ENCODE measurements around the gene IGF1R.

The IGF1R gene

DNA sequence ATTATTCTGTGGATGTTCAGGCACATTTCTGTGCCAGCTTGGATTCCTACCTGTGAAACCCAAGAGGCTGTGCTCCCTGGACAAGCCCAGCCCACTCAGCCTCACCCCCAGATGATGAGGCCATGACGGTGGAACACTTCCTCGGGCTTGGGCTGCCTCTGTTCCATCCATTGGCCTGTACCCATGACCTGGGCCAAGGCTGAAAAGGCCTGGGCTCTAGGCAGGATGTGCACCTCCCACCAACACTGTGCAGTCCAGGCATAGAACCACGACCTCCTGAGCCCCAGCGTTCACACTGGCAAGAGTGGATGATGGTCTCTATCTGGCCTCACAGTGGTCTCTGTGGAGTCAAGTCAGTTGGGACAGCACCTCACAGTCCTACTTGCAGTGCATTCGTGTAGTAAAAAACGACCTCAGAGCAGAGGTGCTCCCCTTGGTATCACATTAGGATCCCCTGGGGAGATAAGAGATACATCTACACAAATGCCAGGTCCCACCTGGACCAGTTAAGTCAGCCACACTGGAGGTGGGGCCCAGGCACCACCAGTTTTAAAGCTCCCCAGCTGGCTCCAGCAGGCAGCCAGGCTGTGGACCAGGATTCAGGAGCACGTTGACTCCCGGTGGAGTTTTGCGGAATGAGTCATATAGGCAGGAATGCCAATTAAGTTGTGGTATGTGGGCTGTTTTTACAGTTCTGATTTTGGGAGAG is 39.0 kb upstream of the IGF1R start:
- H3K9ac ChIP-seq (ENCODE audit: low read length): no peak overlapping the region
- H3K27ac ChIP-seq (ENCODE audit: low read length): no peak overlapping the region
- no peak overlapping the region for H3K4me2 ChIP-seq (ENCODE audit: low read length)
- no peaks in the 10 kb centered on the region for H3K4me1 ChIP-seq (ENCODE audit: low read length)
- no peaks in the 10 kb centered on the region for H4K20me1 ChIP-seq (ENCODE audit: insufficient read depth, low read length)
- no peak overlapping the region for H3K4me3 ChIP-seq (ENCODE audit: low read length)
- no peaks in the 10 kb centered on the region for H3K36me3 ChIP-seq (replicated peaks; ENCODE audit: low read depth, low read length)
- no peak overlapping the region for H2AFZ ChIP-seq (ENCODE audit: low read depth, low read length)
- peaks cover 23% of the 10 kb centered on the region; the same call in 1 of the 2 replicates for H3K27me3 ChIP-seq (ENCODE audit: low read depth, low read length)
- no peak for TF ChIP-seq CTCF (IDR thresholded peaks at IDR 0.05; ENCODE audit: low read depth, low read length)
- no peak for TF ChIP-seq EZH2phosphoT487 (IDR thresholded peaks at IDR 0.05; ENCODE audit: low read depth)
- no peaks in the 10 kb centered on the region for H3K9me3 ChIP-seq (ENCODE audit: insufficient read depth, low read length)
- H3K79me2 ChIP-seq (ENCODE audit: low read length): no peaks in the 10 kb centered on the region

DNA sequence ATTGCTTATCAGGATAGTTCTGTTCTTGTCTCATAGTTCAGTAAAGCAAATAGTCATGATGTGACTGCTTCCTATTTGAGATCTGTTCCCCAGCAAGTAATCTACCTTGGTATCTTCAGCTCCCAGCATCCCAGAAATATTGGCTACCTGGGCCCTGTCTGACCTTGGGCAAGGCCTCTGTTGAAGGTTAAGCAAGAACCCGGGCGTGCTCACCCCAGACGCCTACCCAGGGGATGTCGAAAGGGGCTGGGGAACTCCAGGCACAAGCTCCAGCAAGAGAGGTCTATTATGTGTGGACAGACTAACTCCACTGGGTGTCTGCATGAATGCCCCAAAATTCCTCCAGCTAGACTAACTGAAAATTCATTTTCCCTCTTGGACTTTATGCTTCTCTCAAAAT is 37.3 kb upstream of the IGF1R start:
- Histone ChIP-seq H3K9ac (ENCODE audit: low read length) (no peak overlapping the region), H3K36me3 (replicated peaks; ENCODE audit: low read depth, low read length) (no peaks in the 10 kb centered on the region), H2AFZ (ENCODE audit: low read depth, low read length) (no peak overlapping the region), H3K79me2 (ENCODE audit: low read length) (no peaks in the 10 kb centered on the region), H3K27me3 (ENCODE audit: low read depth, low read length) (peaks cover 20% of the 10 kb centered on the region; the same call in 1 of the 2 replicates), H3K9me3 (ENCODE audit: insufficient read depth, low read length) (no peaks in the 10 kb centered on the region), H3K4me1 (ENCODE audit: low read length) (no peaks in the 10 kb centered on the region), H3K4me2 (ENCODE audit: low read length) (no peak overlapping the region), H4K20me1 (ENCODE audit: insufficient read depth, low read length) (no peaks in the 10 kb centered on the region), H3K27ac (ENCODE audit: low read length) (no peak overlapping the region), H3K4me3 (ENCODE audit: low read length) (no peak overlapping the region)
- TF ChIP-seq CTCF (IDR thresholded peaks at IDR 0.05; ENCODE audit: low read depth, low read length): no peak
- TF ChIP-seq EZH2phosphoT487 (IDR thresholded peaks at IDR 0.05; ENCODE audit: low read depth): no peak

- Histone ChIP-seq H3K36me3 (replicated peaks; ENCODE audit: low read depth, low read length) (no peaks in the 10 kb centered on the region), H3K4me2 (ENCODE audit: low read length) (no peak overlapping the region), H3K4me3 (ENCODE audit: low read length) (no peak overlapping the region), H3K4me1 (ENCODE audit: low read length) (no peaks in the 10 kb centered on the region), H3K9me3 (ENCODE audit: insufficient read depth, low read length) (no peaks in the 10 kb centered on the region), H3K9ac (ENCODE audit: low read length) (no peak overlapping the region), H4K20me1 (ENCODE audit: insufficient read depth, low read length) (no peaks in the 10 kb centered on the region), H3K27ac (ENCODE audit: low read length) (no peak overlapping the region), H3K27me3 (ENCODE audit: low read depth, low read length) (peaks cover 18% of the 10 kb centered on the region; the same call in 1 of the 2 replicates), H2AFZ (ENCODE audit: low read depth, low read length) (no peak overlapping the region), H3K79me2 (ENCODE audit: low read length) (no peaks in the 10 kb centered on the region)
- TF ChIP-seq CTCF (IDR thresholded peaks at IDR 0.05; ENCODE audit: low read depth, low read length): no peak
- TF ChIP-seq EZH2phosphoT487 (IDR thresholded peaks at IDR 0.05; ENCODE audit: low read depth): no peak
Measured at GRCh38 chr15:98611808-98612207, 36.5 kb upstream of the IGF1R start.

- no peak overlapping the region for H3K27ac ChIP-seq (ENCODE audit: low read length)
- peaks cover 19% of the 10 kb centered on the region; the same call in 1 of the 2 replicates for H3K27me3 ChIP-seq (ENCODE audit: low read depth, low read length)
- no peaks in the 10 kb centered on the region for H3K4me1 ChIP-seq (ENCODE audit: low read length)
- no peaks in the 10 kb centered on the region for H3K9me3 ChIP-seq (ENCODE audit: insufficient read depth, low read length)
- H3K9ac ChIP-seq (ENCODE audit: low read length): no peak overlapping the region
- H2AFZ ChIP-seq (ENCODE audit: low read depth, low read length): no peak overlapping the region
- H3K4me3 ChIP-seq (ENCODE audit: low read length): no peak overlapping the region
- H3K4me2 ChIP-seq (ENCODE audit: low read length): no peak overlapping the region
- H4K20me1 ChIP-seq (ENCODE audit: insufficient read depth, low read length): no peaks in the 10 kb centered on the region
- no peak for TF ChIP-seq CTCF (IDR thresholded peaks at IDR 0.05; ENCODE audit: low read depth, low read length)
- no peak for TF ChIP-seq EZH2phosphoT487 (IDR thresholded peaks at IDR 0.05; ENCODE audit: low read depth)
- H3K79me2 ChIP-seq (ENCODE audit: low read length): no peaks in the 10 kb centered on the region
- H3K36me3 ChIP-seq (replicated peaks; ENCODE audit: low read depth, low read length): no peaks in the 10 kb centered on the region
Measured at GRCh38 chr15:98612490-98613110, 35.7 kb upstream of the IGF1R start.
